GM23338 (cell line): ENCODE data around the gene TNS1. TPM values are rescaled to one million over a fixed set of nuclear protein-coding genes. Genes with fewer than 3 reads are reported as not detected.

Experiments
- ATAC-seq: fragments of 200-7000 bp; cut with Tn5 transposase; 3 replicates; pipeline ENCODE4 v1.9.1; 2020
- DNase-seq: peaks from one replicate; pipeline ENCODE4 v3.0.0-alpha.2; 2015; ENCODE audit warnings: low spot score
- H2AFZ ChIP-seq: fragments of 200-600 bp; sonication (generic); 2 replicates; pipeline ENCODE4 v1.8.0; 2016; ENCODE audit warnings: antibody characterized with exemption, mild to moderate bottlenecking, moderate library complexity
- H3F3A ChIP-seq: fragments of 200-600 bp; sonication (generic); replicated peaks from 2 replicates; pipeline ENCODE4 v1.8.0; 2017; ENCODE audit warnings: antibody characterized with exemption, mixed run types, low read depth
- H3K27ac ChIP-seq: fragments of 200-600 bp; sonication (generic); 2 replicates; pipeline ENCODE4 v1.6.1; 2016; ENCODE audit warnings: low read depth
- H3K27me3 ChIP-seq: fragments of 200-600 bp; sonication (generic); 2 replicates; pipeline ENCODE4 v1.8.0; 2016; ENCODE audit warnings: mild to moderate bottlenecking, mixed run types, moderate library complexity; ENCODE audit not compliant: insufficient read depth
- H3K36me3 ChIP-seq: fragments of 200-600 bp; sonication (generic); 2 replicates; pipeline ENCODE4 v1.8.0; 2016; ENCODE audit warnings: mild to moderate bottlenecking; ENCODE audit not compliant: insufficient read depth
- H3K4me1 ChIP-seq: fragments of 200-600 bp; sonication (generic); 2 replicates; pipeline ENCODE4 v1.8.0; 2016; ENCODE audit warnings: mild to moderate bottlenecking, moderate library complexity; ENCODE audit not compliant: insufficient read depth
- H3K4me2 ChIP-seq: fragments of 200-600 bp; sonication (generic); 2 replicates; pipeline ENCODE4 v1.7.1; 2017; ENCODE audit warnings: mixed run types
- H3K4me3 ChIP-seq: fragments of 200-600 bp; sonication (generic); 2 replicates; pipeline ENCODE4 v1.6.1; 2016; ENCODE audit warnings: mixed run types
- H3K79me2 ChIP-seq: fragments of 200-600 bp; sonication (generic); replicated peaks from 2 replicates; pipeline ENCODE4 v1.8.0; 2017; ENCODE audit warnings: mild to moderate bottlenecking; ENCODE audit not compliant: insufficient read depth
- H3K9me2 ChIP-seq: fragments of 200-600 bp; sonication (generic); 2 replicates; pipeline ENCODE4 v1.8.0; 2017; ENCODE audit not compliant: insufficient read depth
- H4K20me1 ChIP-seq: fragments of 200-600 bp; sonication (generic); replicated peaks from 2 replicates; pipeline ENCODE4 v1.8.0; 2017; ENCODE audit warnings: mild to moderate bottlenecking; ENCODE audit not compliant: insufficient read depth
- H3K27ac Mint-ChIP-seq: 2 replicates; pipeline ENCODE4 v1.8.0; 2020; ENCODE audit warnings: inconsistent platforms, mild to moderate bottlenecking, moderate library complexity, mixed read lengths
- H3K27me3 Mint-ChIP-seq: 3 replicates; pipeline ENCODE4 v1.8.0; 2022; ENCODE audit warnings: low read depth, mild to moderate bottlenecking, moderate library complexity, mixed read lengths, inconsistent platforms; ENCODE audit not compliant: insufficient read depth, poor library complexity
- H3K36me3 Mint-ChIP-seq: 3 replicates; pipeline ENCODE4 v1.8.0; 2021; ENCODE audit warnings: low read depth, mild to moderate bottlenecking, inconsistent platforms, moderate library complexity, mixed read lengths
- H3K4me1 Mint-ChIP-seq: 3 replicates; pipeline ENCODE4 v1.8.0; 2020; ENCODE audit warnings: mild to moderate bottlenecking, inconsistent platforms, mixed read lengths
- H3K4me3 Mint-ChIP-seq: 3 replicates; pipeline ENCODE4 v1.8.0; 2021; ENCODE audit warnings: moderate library complexity, mild to moderate bottlenecking, inconsistent platforms, mixed read lengths
- H3K9me3 Mint-ChIP-seq: 3 replicates; pipeline ENCODE4 v1.8.0; 2020; ENCODE audit warnings: moderate library complexity, mild to moderate bottlenecking, inconsistent platforms, mixed read lengths
- CREB1 ChIP-seq: fragments of 250-450 bp; sonication (Bioruptor Pico); IDR thresholded peaks from 2 replicates; pipeline ENCODE4 v1.5.0; 2020; ENCODE audit warnings: low read depth, mild to moderate bottlenecking, moderate library complexity
- CTCF ChIP-seq, 2 experiments: fragments of 200-600 bp in 1 of 2; sonication (generic) in 1 of 2; conservative IDR thresholded peaks; 2 replicates each; pipeline versions ENCODE4 v1.5.1 to v1.6.1; 2016 to 2017; ENCODE audit warnings: antibody characterized with exemption in 2 of 2, low read depth in 2 of 2, mild to moderate bottlenecking in 2 of 2, moderate library complexity in 1 of 2
- ETS1 ChIP-seq: IDR thresholded peaks from 2 replicates; pipeline ENCODE4 v1.6.1; 2016; ENCODE audit warnings: antibody characterized with exemption
- EZH2 ChIP-seq: fragments of 200-600 bp; sonication (generic); IDR thresholded peaks from one replicate; pipeline ENCODE4 v1.8.0; 2017; ENCODE audit warnings: antibody characterized with exemption, mild to moderate bottlenecking, low read depth; ENCODE audit not compliant: unreplicated experiment
- EZH2phosphoT487 ChIP-seq: fragments of 200-600 bp; sonication (generic); IDR thresholded peaks from one replicate; pipeline ENCODE4 v1.8.1; 2018; ENCODE audit warnings: antibody characterized with exemption; ENCODE audit not compliant: unreplicated experiment
- JUNB ChIP-seq: IDR thresholded peaks from one replicate; pipeline ENCODE4 v1.6.1; 2016; ENCODE audit warnings: antibody characterized with exemption; ENCODE audit not compliant: unreplicated experiment
- NANOG ChIP-seq: IDR thresholded peaks from 2 replicates; pipeline ENCODE4 v1.6.1; 2016; ENCODE audit warnings: antibody characterized with exemption, borderline replicate concordance
- POLR2AphosphoS5 ChIP-seq: IDR thresholded peaks from 2 replicates; pipeline ENCODE4 v1.6.1; 2016; ENCODE audit warnings: antibody characterized with exemption, low read depth
- REST ChIP-seq: IDR thresholded peaks from one replicate; pipeline ENCODE4 v1.6.1; 2018; ENCODE audit warnings: antibody characterized with exemption; ENCODE audit not compliant: unreplicated experiment
- STAT1 ChIP-seq: IDR thresholded peaks from one replicate; pipeline ENCODE4 v1.6.1; 2016; ENCODE audit warnings: antibody characterized with exemption; ENCODE audit not compliant: unreplicated experiment
- ZNF114 ChIP-seq: fragments of 250-450 bp; sonication (Bioruptor Pico); IDR thresholded peaks from 2 replicates; pipeline ENCODE4 v1.5.0; 2020; ENCODE audit warnings: mild to moderate bottlenecking, moderate library complexity
- ZNF331 ChIP-seq: fragments of 250-450 bp; sonication (Bioruptor Pico); IDR thresholded peaks from 2 replicates; pipeline ENCODE4 v1.5.0; 2020; ENCODE audit warnings: low read depth, mild to moderate bottlenecking, moderate library complexity
- ZNF462 ChIP-seq: fragments of 250-450 bp; sonication (Bioruptor Pico); IDR thresholded peaks from 2 replicates; pipeline ENCODE4 v1.5.0; 2020; ENCODE audit warnings: mild to moderate bottlenecking, moderate library complexity
- polyA plus RNA-seq: library from polyadenylated mRNA; unstranded; fragments of >200 nt; fragmentation: Nextera tagmentation; extraction: Ambion mirVana; gene quantifications from 2 replicates; pipeline ENCODE4 v1.2.1, GENCODE V29; 2016
- total RNA-seq: library from RNA; depleted of rRNA; stranded (reverse); fragments of >200 nt; shearing (Covaris generic); gene quantifications from 2 replicates; pipeline ENCODE4 v1.2.3, GENCODE V29; 2014

The TNS1 gene
- total and polyA plus RNA-seq, 2 experiments from 2014 or later: 2.0 to 7.4 TPM

- no peaks in the 10 kb centered on the region for H3K27me3 ChIP-seq
- no peaks in the 10 kb centered on the region for H3K9me2 ChIP-seq
- H3F3A ChIP-seq: no peaks in the 10 kb centered on the region
- H3K27ac ChIP-seq: no peak overlapping the region
- ATAC-seq (no peak), DNase-seq (no peak)
- no peak overlapping the region for H2AFZ ChIP-seq
- Mint-ChIP-seq H3K9me3 (no peaks in the 10 kb centered on the region), H3K4me3 (no peak overlapping the region), H3K27me3 (peaks cover 15% of the 10 kb centered on the region), H3K36me3 (no peaks in the 10 kb centered on the region), H3K27ac (no peak overlapping the region), H3K4me1 (peaks cover 43% of the 10 kb centered on the region)
- H3K4me1 ChIP-seq: peaks cover 14% of the 10 kb centered on the region; the same call in 1 of the 2 replicates
- no peaks in the 10 kb centered on the region for H3K36me3 ChIP-seq
- TF ChIP-seq ETS1 (no peak), CTCF (conservative IDR thresholded peaks at IDR 0.05; ENCODE audit: low read depth in 2 of 2) (no peak), REST (no peak), POLR2AphosphoS5 (no peak), STAT1 (no peak), JUNB (no peak), NANOG (no peak), ZNF462 (CRISPR knock-in tag) (no peak), ZNF331 (CRISPR knock-in tag) (no peak), CREB1 (CRISPR knock-in tag) (no peak), EZH2phosphoT487 (no peak), ZNF114 (no peak), EZH2 (no peak)
- no peak overlapping the region for H3K4me2 ChIP-seq
- H3K4me3 ChIP-seq: no peak overlapping the region
- no peaks in the 10 kb centered on the region for H4K20me1 ChIP-seq
- no peaks in the 10 kb centered on the region for H3K79me2 ChIP-seq
These were observed 3.2 kb downstream of the TNS1 start for GRCh38 chr2:217999595-217999959.
